ENCODE results near the gene TAC4.

Gene TAC4

GRCh38 chr17:49814781-49815529 lies 32.9 kb downstream of the TAC4 start:
- DNase-seq (ENCODE audit: low read depth in 2 of 2): no peak

DNA sequence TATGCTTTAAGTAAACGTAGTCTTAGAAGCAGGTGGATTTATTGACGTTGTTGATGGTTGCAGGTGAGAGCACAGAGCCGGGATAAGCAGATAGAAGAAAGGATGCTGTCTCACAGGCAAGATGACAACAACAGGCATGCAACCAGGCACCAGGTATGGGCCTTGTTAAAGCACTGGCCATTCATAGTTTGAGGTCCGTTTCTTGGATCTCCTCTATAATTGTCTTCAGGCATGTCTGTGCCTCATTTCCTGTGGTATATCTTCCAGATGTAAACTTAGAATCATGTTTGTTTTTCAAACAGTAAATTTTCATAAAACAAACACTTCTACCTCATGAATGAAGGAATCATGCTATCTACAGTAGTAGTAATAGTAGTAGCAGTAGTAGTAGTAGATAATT lies 38.8 kb downstream of the TAC4 start:
- no peak for DNase-seq (ENCODE audit: low read depth in 2 of 2)

- no peak for DNase-seq (ENCODE audit: low read depth in 2 of 2)
These were observed 49.1 kb downstream of the TAC4 start for GRCh38 chr17:49798738-49799137.

GRCh38 chr17:49798182-49798581 lies 49.7 kb downstream of the TAC4 start:
- no peak for DNase-seq (ENCODE audit: low read depth in 2 of 2)

GRCh38 chr17:49795372-49795771 lies 52.5 kb downstream of the TAC4 start:
- DNase-seq (ENCODE audit: low read depth in 2 of 2): no peak

DNA sequence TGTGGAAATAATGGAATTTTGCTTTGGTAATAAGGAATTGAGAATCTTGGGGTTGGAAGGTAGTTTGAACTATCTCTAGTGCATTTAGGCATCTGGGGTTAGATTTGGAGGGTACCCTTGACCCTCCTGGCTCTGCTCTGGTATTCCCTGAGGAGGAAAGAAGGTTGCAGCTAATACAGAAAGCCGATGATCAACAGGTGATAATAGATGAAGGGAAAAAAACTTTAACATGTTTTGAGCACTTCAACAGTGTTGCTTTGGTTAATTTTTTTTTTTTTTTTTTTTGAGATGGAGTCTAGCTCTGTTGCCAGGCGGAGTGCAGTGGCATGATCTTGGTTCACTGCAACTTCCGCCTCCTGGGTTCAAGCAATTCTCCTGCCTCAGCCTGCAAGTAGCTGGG lies 54.6 kb downstream of the TAC4 start:
- DNase-seq (ENCODE audit: low read depth in 2 of 2): no peak

- no peak for DNase-seq (ENCODE audit: low read depth in 2 of 2)
These were observed 58.7 kb downstream of the TAC4 start for GRCh38 chr17:49789243-49789578.

DNA sequence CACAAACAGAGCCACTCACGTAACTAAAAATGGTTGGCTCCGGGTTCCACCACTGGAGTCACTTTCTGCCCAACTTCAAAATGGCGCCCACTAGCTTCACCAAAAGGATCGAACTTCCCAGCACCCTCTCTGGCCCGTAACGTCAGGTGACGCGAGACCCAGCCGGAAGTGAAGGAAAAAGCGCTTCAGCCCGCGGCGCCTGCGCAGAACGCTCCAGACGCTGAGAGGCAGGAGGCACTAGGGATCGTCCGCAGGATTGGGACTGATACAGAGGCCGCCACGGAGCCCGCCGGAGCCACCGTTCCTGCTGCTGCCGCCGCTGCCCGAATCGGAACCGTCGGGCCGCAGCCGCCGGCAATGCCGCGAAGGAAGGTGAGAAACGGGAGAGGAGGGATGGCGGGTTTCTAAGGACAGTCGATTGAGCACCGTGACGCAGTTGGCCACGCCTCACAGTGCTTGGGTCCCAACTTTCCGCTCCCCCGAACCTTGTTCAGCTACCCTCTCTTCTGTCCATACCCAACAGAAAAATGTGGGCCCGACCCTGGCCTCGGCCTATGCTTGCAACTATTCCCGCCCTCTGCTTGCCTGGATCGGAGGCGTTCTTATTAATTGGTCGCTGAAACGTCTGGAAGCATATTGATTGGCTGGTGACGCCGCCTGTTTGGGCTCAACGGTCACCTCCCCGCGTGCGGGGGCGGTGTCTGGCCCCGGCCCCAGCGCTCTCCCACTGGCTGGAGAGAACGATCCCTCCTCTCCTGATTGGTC lies 59.2 kb downstream of the TAC4 start, which contains the start of gene KAT7:
TSS of gene KAT7 (plus strand) at position 204 of the 765 bp plus-strand sequence. CDS start at position 358, 154 bp downstream.
- peak; percentile 98 for DNase-seq (ENCODE audit: low read depth in 2 of 2)

Measured in stimulated activated CD4-positive, alpha-beta T cell treated with anti-CD3 and anti-CD28 coated beads, Interleukin-4, amount 100 ng/mL, for 48 hours (primary cell).